GM21717 (cell line): ENCODE measurements around the gene FTO.
"Not testable (repeated sequence)": the region's sequence is repeated elsewhere in the genome, so short reads cannot be mapped to it uniquely, and the experiment has no call there.

Experiments used
- ATAC-seq: cut with Tn5 transposase; IDR thresholded peaks from one replicate; pipeline ENCODE4 v1.9.1; 2021; ENCODE audit warnings: mild to moderate bottlenecking, moderate library complexity; ENCODE audit not compliant: unreplicated experiment

Gene FTO

DNA sequence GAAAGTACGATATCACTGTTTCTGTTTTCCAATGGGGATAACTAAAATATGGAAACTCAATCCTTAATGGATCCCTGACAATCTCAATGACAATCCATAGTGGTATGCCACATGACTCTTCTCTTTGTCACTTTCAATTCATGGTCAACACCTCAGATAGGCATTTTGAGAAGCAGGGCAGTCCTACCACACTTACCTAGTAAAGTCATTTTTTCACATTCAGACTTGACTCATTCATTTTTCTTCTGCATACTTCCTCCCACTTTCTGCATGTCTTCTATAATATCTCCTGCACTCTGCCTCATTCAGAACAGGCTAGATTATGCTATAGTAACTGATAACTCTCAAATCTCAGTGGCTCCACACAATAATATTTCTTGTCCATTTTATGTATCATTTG lies 117.5 kb downstream of the FTO start:
- ATAC-seq = no peak

- ATAC-seq = no peak
Observed at GRCh38 chr16:53821957-53822625, 118.1 kb downstream of the FTO start.

DNA sequence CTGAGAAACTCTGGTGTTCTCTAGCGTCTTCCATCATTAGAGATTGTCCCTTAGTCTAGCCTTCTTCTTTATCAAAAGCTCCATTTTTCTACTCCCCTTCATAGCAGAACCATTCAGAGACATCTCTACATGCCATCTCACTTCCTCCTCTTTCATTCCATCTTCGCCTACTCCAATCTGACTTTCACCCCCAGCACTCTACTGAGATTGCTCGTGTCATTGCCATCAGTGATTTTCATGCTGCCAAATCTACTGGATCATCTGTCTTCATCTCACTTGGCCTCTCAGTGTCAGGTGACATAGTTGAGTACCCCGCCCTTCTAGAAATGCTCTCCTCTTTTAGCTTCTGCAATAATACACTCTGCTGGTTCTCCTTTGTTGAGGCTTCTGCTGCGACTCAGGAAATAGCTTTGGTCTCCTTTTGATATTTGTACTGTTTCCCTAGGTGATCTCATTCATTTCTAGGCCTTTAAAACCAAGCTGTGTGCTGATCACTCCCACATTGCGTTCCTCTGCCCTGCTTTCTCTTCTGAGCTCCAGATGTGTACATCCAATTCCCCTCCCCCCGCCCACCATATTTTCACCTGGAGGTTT lies 119.1 kb downstream of the FTO start:
- no peak for ATAC-seq

DNA sequence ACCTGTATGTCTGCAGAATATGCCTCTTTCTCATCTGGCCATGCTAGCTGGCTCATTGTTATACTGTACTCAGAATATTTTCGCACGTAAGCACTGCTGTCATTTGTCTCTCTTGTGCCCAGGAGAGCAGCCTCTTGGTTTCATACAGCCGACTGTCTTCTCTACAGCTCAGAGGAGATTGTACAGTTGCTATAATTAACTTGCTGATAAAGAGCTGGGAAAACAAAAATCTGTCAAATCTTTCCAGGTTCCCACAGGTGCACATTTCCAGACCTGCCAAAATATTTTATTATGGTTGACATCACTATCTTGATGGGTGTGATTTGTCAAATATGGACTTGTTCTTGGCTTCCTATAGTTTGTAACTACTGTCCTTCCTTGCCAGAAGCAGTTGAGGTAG lies 122.7 kb downstream of the FTO start:
- no peak for ATAC-seq

GRCh38 chr16:53827741-53828140 lies 123.8 kb downstream of the FTO start:
- no peak for ATAC-seq

DNA sequence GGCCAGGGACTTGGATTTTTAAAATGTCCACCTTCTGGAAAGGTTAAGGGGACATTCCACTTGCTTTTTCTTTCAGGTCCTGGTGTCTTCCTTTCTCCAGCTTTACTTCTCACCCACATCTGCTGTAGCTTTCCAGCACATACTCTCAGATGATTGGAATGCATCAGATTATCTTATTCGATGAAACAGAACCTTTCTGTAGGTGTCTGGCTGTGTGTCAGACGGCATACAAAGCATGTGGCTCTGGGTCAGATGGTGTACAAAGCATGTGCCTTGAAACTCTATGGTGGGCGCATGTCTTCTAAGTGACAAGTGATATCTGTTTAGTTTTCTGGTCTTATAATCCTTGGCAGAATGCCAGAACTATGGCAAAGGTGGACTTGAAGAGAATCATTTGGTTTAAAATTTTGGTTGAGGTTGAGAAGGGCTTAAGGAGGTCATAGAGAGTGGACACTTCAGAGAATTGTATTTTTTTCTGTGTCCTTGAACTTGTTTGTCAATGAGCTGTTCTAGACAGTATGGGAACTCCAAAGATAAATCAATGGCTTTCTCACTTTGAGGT lies 125.3 kb downstream of the FTO start:
- no peak for ATAC-seq

GRCh38 chr16:53832896-53833544 lies 129.1 kb downstream of the FTO start:
- no peak for ATAC-seq

DNA sequence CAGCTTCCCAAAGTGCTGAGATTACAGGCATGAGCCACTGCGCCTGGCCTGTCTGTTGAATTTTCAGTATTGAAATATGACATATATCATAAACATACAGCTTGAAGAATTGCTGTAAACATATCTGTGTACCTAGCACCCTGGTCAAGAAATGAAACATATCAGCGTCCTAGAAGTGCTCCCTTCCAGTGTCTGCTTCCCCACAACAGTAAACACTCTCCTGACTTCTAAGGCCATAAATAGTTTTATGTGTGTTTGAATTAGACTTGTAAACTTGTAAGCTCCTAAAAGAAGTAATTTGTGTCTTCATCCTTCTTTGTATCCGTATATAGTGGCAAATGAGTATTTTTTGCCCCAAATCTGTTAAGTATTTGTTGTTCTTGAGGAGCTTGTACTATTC lies 132.2 kb downstream of the FTO start:
- ATAC-seq = no peak

DNA sequence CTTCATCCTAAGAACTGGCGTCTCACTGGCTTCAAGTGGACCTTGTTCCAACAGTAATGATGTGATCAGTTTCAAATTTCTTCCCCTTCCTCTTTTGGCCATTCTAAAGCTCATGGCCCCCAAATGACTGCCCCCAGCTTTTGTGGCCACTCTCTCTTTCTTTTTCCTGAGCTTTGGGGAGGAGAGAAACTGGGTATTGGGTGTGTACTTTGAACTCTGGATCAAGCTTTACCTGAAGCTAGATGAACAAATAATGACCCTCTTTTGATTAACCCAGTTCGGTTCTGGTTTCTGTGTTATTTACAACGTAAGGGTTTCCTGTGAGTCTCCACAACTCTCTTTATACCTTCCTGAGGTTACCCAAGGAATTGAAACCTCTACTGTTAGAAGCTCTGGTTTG lies 132.7 kb downstream of the FTO start:
- no peak for ATAC-seq

GRCh38 chr16:53837426-53837825 lies 133.5 kb downstream of the FTO start:
- no peak for ATAC-seq

DNA sequence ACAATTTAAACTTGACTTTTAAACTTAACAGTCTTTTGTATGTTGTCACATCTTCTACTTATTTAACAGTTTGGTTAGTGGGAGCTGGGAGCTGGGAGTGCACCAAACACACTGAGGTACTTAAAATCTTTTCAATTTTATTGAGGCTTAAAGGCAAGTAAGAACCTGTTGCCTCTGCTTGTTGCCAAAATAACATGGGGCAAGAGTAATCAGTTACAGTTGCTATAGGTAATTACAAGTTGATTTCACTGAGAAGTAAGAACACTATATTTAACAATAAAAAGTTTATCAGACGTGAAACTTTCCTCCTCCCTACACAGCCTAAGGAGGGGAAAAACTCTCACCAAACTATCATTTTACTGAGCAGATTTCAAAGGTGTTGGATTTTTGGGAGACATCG lies 135.2 kb downstream of the FTO start:
- no peak for ATAC-seq

GRCh38 chr16:53840456-53840855 lies 136.5 kb downstream of the FTO start:
- peak; percentile 69 for ATAC-seq

DNA sequence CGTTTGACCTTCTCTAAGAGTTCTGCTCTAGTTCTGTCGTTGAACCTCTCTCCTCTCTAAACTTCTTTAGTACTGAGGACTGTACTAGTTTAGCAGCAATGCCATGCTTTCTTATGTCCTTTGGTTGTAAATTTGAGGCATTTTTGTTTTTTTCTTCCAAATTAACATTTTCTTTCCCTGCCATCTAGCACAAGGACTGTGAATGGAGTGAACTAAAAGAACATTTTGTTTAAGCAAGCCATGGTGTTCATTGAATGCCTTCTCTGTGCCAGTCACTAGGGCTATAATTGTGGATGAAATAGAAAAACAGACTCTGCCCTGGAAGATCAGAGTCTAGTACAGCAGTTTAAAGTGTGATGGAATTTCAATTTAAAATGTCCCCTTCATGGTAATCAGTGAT lies 137.9 kb downstream of the FTO start:
- ATAC-seq = no peak

DNA sequence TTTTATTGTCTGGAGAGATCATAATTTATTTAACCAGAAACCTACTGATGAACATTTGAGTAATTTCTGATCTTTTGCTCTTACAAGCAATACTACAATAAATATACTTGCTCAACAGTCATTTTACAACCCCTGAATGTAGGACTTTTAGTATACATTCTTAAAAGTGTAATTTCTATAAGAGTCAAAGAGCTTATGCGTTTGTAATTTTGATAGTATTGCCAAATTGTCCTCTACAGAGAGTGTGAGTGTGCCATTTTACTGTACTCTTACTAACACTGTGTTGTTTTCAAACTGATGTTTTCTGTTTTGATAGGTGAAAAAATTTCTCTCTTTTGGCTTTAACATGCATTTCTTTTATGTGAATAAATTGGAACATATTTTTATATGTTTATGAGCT lies 139.1 kb downstream of the FTO start:
- no peak for ATAC-seq

GRCh38 chr16:53844804-53845203 lies 140.8 kb downstream of the FTO start:
- no peak for ATAC-seq

- ATAC-seq = not testable (repeated sequence)
Observed at GRCh38 chr16:53846549-53846948, 142.6 kb downstream of the FTO start.

DNA sequence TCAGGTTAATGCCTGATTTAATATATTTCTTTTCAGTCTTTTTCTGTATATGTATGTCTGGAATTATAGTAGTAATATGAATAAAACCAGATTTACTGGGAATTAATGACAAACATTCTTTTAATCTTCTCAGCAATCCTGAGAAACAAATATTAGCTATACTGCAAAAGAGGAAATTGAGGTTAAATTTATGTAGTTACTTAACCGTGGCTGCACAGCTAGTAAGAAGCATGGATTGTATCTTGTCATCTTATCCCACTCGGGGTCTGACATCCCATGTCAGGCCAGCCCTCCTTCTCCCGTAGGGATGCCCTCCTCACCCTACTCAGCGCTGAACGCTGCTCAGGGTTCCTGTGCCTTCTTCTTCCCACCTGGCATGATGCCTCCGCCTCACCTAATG lies 143.0 kb downstream of the FTO start:
- ATAC-seq = no peak

DNA sequence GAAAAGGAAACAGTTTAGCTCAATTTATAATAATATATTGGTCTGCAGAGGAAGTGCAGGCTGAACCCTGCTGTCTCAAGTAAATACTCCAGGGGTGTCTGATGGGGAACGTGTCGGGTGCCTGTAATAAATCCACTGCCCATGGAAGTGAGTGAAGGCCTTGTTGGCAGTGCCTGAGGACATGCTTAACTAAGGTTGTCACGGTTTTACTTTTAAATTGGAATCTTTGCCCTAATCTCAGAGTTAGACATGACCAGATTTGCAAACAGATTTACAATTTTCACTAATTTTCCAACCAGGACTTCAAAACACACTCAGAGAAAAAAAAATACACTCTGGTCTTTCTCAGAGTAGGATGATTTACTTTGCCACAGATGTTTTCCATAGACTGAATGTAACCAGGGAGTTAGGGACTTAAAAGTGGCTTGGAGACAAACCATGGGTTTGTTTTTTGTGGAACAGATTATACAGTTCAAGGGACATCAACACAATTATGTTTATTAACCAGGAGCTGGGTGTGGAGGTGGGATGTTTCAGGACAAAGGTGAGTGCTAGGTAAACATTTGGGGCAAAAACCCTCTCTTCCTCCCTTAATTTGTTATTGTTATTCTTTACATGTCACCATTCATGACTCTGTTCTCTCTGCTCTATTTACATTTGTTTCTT lies 144.5 kb downstream of the FTO start:
- no peak for ATAC-seq

DNA sequence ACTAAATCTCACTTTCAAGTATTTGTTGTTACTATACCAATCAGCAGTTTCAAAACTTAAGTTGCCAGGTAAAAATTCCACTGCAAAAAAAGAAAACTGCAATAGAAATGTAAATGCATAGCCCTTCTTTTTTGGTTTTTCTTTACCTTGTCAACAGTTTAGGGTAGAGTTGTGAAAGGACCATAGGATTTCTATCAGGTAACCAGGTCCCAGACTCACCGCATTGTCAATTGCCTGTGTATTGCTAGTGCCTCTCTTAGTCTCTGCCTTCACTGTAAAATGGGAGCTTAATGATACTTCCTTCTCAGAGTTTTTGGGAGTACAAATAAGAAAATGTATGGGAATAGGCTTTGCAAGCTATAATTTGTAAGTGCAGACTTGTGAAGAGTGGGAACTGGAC lies 145.0 kb downstream of the FTO start:
- no peak for ATAC-seq

DNA sequence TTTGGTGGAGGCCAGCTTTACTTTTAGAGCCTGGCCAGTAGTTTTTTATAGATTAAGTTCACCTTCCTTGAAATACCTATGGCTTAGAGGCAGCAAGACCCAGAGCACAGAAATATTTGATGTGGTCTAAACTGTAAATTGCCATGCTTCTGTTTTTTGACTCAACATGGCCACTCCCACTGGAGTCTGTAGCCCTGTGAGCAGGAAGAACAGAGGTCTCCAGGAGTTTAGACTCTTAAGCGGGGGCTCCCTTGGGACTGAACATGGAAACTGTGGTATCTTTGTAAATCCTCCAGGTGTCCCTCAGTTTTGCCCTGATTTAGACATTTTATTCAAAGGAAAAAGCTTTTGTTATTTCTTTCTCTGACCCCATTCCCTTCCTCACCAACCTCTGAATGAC lies 145.6 kb downstream of the FTO start:
- ATAC-seq = no peak

- ATAC-seq = no peak
Observed at GRCh38 chr16:53849994-53850393, 146.0 kb downstream of the FTO start.

DNA sequence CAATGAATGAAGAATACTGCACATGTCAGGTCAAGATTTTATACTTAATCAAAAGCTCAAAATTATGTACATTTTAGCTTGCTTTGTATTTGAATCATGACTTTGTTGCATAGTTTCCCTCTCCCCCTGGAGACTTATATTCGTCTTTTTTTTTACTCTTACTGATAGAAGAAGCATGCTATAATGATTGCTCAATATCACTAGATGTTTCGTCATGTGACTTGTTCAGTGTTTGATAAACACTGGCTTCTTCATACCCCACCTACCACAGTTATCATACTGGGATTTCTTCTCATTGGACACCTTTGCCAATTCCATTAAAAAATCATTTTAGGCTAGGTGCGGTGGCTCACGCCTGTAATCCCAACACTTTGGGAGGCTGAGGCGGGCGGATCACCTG lies 148.7 kb downstream of the FTO start:
- no peak for ATAC-seq
